Lower leg skin (tissue), 4 donors: ENCODE data around the gene MAEA. TPM values are rescaled to one million over a fixed set of nuclear protein-coding genes. Genes with fewer than 3 reads are reported as not detected.
A peak's percentile ranks its signal among the peaks of the same experiment; 100 is the strongest.

Experiments
- DNase-seq, 2 donors: peaks; one replicate each; pipeline ENCODE4 v3.0.0-alpha.2; 2019; ENCODE audit warnings: low spot score in 2 of 2
- H3K4me3 ChIP-seq: fragments of 200-600 bp; sonication (generic); 2 replicates; pipeline ENCODE4 v1.5.1; 2017; ENCODE audit warnings: mild to moderate bottlenecking, low read depth; ENCODE audit not compliant: poor library complexity, severe bottlenecking
- CTCF ChIP-seq, 3 donors: fragments of 450-650 bp; IDR thresholded peaks; one replicate each; pipeline ENCODE4 v1.5.1; 2016; ENCODE audit warnings: antibody characterized with exemption in 3 of 3, mild to moderate bottlenecking in 3 of 3, moderate library complexity in 2 of 3
- POLR2A ChIP-seq, 2 donors: fragments of 450-650 bp; IDR thresholded peaks; one replicate each; pipeline ENCODE4 v1.6.1; 2016 to 2017; ENCODE audit warnings: antibody characterized with exemption in 2 of 2, mild to moderate bottlenecking in 1 of 2, moderate library complexity in 1 of 2
- WGBS, 2 donors: methylation state at CpG; one replicate each; pipeline ENCODE4 v1.1.5; 2018; 5-methylcytosine and 5-hydroxymethylcytosine counted together
- intact Hi-C: fragments of 100-400 bp; cut with DNase I; formaldehyde crosslinking; loops from one replicate; pipeline ENCODE4 v1.15.0; 2023; ENCODE audit warnings: low total_unique reads
- total RNA-seq, 4 donors: library from RNA; depleted of rRNA; stranded (reverse); fragments of >200 nt; gene quantifications; one replicate each; pipeline ENCODE4 v1.1.0, GENCODE V29; 2016

MAEA gene
- total RNA-seq, 4 donors from 2014 or later, result 79.6 to 124 (median 89.4) TPM

- 91 to 94% methylated on average over 21 to 34 of the region's 35 CpGs for WGBS, 2 donors
- TF ChIP-seq POLR2A (IDR thresholded peaks at IDR 0.05) (no peak), CTCF (IDR thresholded peaks at IDR 0.05) (no peak)
- H3K4me3 ChIP-seq, result no peak overlapping the region
- intact Hi-C loops, result no loop called here
- DNase-seq, result peak in 1 of 2 donors; percentile 70
Observed at GRCh38 chr4:1366371-1367229, 76.9 kb downstream of the MAEA start.

GRCh38 chr4:1367230-1367935 lies 77.7 kb downstream of the MAEA start:
- intact Hi-C loops, result no loop called here
- WGBS, 2 donors, result 91 to 96% methylated on average over 17 of the region's 17 CpGs
- peak in 1 of 2 donors; percentile 76 for DNase-seq
- no peak overlapping the region for H3K4me3 ChIP-seq
- TF ChIP-seq POLR2A (IDR thresholded peaks at IDR 0.05) (no peak), CTCF (IDR thresholded peaks at IDR 0.05) (no peak)

GRCh38 chr4:1367936-1368289 lies 78.2 kb downstream of the MAEA start:
- no peak overlapping the region for H3K4me3 ChIP-seq
- no peak for TF ChIP-seq CTCF (IDR thresholded peaks at IDR 0.05)
- no peak for TF ChIP-seq POLR2A (IDR thresholded peaks at IDR 0.05)
- intact Hi-C loops, result no loop called here
- DNase-seq, result peak in 1 of 2 donors; percentile 81
- WGBS, 2 donors, result 94 to 99% methylated on average over 6 to 10 of the region's 10 CpGs

GRCh38 chr4:1368421-1369090 lies 78.9 kb downstream of the MAEA start:
- no peak overlapping the region for H3K4me3 ChIP-seq
- TF ChIP-seq CTCF (IDR thresholded peaks at IDR 0.05), result no peak
- no peak for TF ChIP-seq POLR2A (IDR thresholded peaks at IDR 0.05)
- DNase-seq, result peak in 1 of 2 donors; percentile 71
- intact Hi-C loops, result no loop called here
- 93 to 97% methylated on average over 6 to 23 of the region's 24 CpGs for WGBS, 2 donors

GRCh38 chr4:1369091-1369450 lies 79.4 kb downstream of the MAEA start:
- H3K4me3 ChIP-seq, result no peak overlapping the region
- peak in 1 of 2 donors; percentile 79 for DNase-seq
- 85 to 91% methylated on average over 13 of the region's 18 CpGs for WGBS, 2 donors
- intact Hi-C loops, result no loop called here
- no peak for TF ChIP-seq CTCF (IDR thresholded peaks at IDR 0.05)
- no peak for TF ChIP-seq POLR2A (IDR thresholded peaks at IDR 0.05)
